ENCODE results near the gene MCIDAS.

Gene MCIDAS

GRCh38 chr5:55222985-55223811 lies 3.9 kb downstream of the MCIDAS start:
- intact Hi-C loops (cut with DNase I), result no loop called here
- DNase-seq, result peak in 1 of 10 donors; percentile 60

- intact Hi-C loops (cut with DNase I), result no loop called here
- DNase-seq, result peak in 1 of 10 donors; percentile 57
Measured at GRCh38 chr5:55222092-55222984, 4.8 kb downstream of the MCIDAS start.

GRCh38 chr5:55220433-55221185 lies 6.5 kb downstream of the MCIDAS start:
- intact Hi-C loops (cut with DNase I), result no loop called here
- DNase-seq, result peak in 2 of 10 donors; percentile 69 to 83

- intact Hi-C loops (cut with DNase I), result no loop called here
Measured at GRCh38 chr5:55219770-55220169, 7.3 kb downstream of the MCIDAS start.

GRCh38 chr5:55218967-55219366 lies 8.1 kb downstream of the MCIDAS start:
- intact Hi-C loops (cut with DNase I), result no loop called here
- DNase-seq, result peak in 1 of 10 donors; percentile 29

More at GRCh38 chr5:55219770-55220169, 7.3 kb downstream of the MCIDAS start:
- no peak for DNase-seq

- intact Hi-C loops (cut with DNase I), result no loop called here
- no peak for DNase-seq
Measured at GRCh38 chr5:55211184-55211874, 15.8 kb downstream of the MCIDAS start.

GRCh38 chr5:55205001-55205400 lies 22.1 kb downstream of the MCIDAS start:
- DNase-seq, result no peak

GRCh38 chr5:55191165-55191564 lies 36.0 kb downstream of the MCIDAS start:
- intact Hi-C loops (cut with DNase I), result no loop called here
- DNase-seq, result no peak

More at GRCh38 chr5:55205001-55205400, 22.1 kb downstream of the MCIDAS start:
- intact Hi-C loops (cut with DNase I), result no loop called here

GRCh38 chr5:55188656-55189540 lies 38.2 kb downstream of the MCIDAS start:
- intact Hi-C loops (cut with DNase I), result no loop called here
- DNase-seq, result no peak

- DNase-seq, result no peak
- intact Hi-C loops (cut with DNase I), result no loop called here
Measured at GRCh38 chr5:55187370-55187769, 39.7 kb downstream of the MCIDAS start.

- intact Hi-C loops (cut with DNase I), result no loop called here
- DNase-seq, result no peak
Measured at GRCh38 chr5:55180016-55180415, 47.1 kb downstream of the MCIDAS start.

- no peak for DNase-seq
- intact Hi-C loops (cut with DNase I), result loop anchor here (5.0 kb wide), 1 partner anchor 55 kb away; the partner anchor contains the start of gene CCNO
Measured at GRCh38 chr5:55177078-55177477, 50.0 kb downstream of the MCIDAS start.

- intact Hi-C loops (cut with DNase I), result loop anchor here (5.0 kb wide), 1 partner anchor 56 kb away; the partner anchor contains the start of gene CCNO
- DNase-seq, result peak in 2 of 10 donors; percentile 73 to 81
Measured at GRCh38 chr5:55176176-55176818, 50.8 kb downstream of the MCIDAS start.

GRCh38 chr5:55175781-55176175 lies 51.3 kb downstream of the MCIDAS start:
- DNase-seq, result no peak
- intact Hi-C loops (cut with DNase I), result loop anchor here (5.0 kb wide), 1 partner anchor 57 kb away; the partner anchor contains the start of gene CCNO

GRCh38 chr5:55173687-55174230 lies 53.4 kb downstream of the MCIDAS start:
- intact Hi-C loops (cut with DNase I), result loop anchor here (5.0 kb wide), 3 partner anchors 134 to 539 kb away; partner anchors contain the start of genes DHX29, MTREX and SLC38A9
- DNase-seq, result no peak

GRCh38 chr5:55172937-55173686 lies 54.0 kb downstream of the MCIDAS start, which contains the start of gene CDC20B:
Gene CDC20B, minus strand, starts transcription at chr5:55173177. Its CDS starts 177 bp downstream, at chr5:55173000.
- intact Hi-C loops (cut with DNase I), result loop anchor here (5.0 kb wide), 3 partner anchors 134 to 539 kb away; partner anchors contain the start of genes DHX29, MTREX and SLC38A9
- peak in 8 of 10 donors; percentile 18 to 89 (median 40) for DNase-seq
